ENCODE measurements around the gene MSTO1. TPM values are rescaled to one million over a fixed set of nuclear protein-coding genes. Genes with fewer than 3 reads are reported as not detected.

MSTO1 gene
- polyA plus RNA-seq, 3 donors: 3.8 to 17.4 (median 4.8) TPM

DNA sequence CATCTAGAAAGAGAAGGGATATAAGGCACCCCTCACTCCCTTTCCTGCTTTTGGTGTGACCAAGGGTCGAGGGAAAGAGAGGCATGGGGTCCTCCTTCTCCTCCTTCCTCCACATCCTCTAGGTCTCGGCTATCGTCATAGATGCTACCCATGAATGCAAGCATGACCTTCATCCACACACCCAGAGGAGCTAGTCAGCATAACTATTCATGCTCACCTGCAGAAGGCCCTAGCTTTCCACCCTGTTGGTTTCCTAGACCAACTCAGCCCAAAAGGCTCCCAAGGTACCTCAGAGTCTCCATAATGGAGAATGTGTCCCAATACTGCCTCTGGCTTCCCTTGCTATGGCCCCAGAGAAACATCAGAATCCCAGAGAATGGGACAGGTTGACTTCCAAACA is 33.2 kb downstream of the MSTO1 start:
- Mint-ChIP-seq H3K4me1 (peaks cover 20% of the 10 kb centered on the region), H3K27me3 (ENCODE audit: low read depth in 3 of 3) (peaks cover 2 to 7% (median 3%) of the 10 kb centered on the region in 3 donors), H3K27ac (no peak overlapping the region), H3K36me3 (no peaks in the 10 kb centered on the region), H3K4me3 (no peak overlapping the region), H3K9me3 (peaks cover 16 to 37% (median 26%) of the 10 kb centered on the region in 7 donors)
- WGBS (ENCODE audit: insufficient coverage): 86% methylated on average over 2 of the region's 3 CpGs
- intact Hi-C loops (cut with micrococcal nuclease): no loop called here
- H3K36me3 ChIP-seq (replicated peaks in 1 of 2; ENCODE audit: control insufficient read depth in 1 of 2, insufficient read depth in 2 of 2, low read length in 2 of 2): no peaks in the 10 kb centered on the region
- no peak overlapping the region for H3K27ac ChIP-seq (ENCODE audit: low read depth in 1 of 2, low read length in 2 of 2)
- TF ChIP-seq, protein P1, sequence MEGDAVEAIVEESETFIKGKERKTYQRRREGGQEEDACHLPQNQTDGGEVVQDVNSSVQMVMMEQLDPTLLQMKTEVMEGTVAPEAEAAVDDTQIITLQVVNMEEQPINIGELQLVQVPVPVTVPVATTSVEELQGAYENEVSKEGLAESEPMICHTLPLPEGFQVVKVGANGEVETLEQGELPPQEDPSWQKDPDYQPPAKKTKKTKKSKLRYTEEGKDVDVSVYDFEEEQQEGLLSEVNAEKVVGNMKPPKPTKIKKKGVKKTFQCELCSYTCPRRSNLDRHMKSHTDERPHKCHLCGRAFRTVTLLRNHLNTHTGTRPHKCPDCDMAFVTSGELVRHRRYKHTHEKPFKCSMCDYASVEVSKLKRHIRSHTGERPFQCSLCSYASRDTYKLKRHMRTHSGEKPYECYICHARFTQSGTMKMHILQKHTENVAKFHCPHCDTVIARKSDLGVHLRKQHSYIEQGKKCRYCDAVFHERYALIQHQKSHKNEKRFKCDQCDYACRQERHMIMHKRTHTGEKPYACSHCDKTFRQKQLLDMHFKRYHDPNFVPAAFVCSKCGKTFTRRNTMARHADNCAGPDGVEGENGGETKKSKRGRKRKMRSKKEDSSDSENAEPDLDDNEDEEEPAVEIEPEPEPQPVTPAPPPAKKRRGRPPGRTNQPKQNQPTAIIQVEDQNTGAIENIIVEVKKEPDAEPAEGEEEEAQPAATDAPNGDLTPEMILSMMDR (IDR thresholded peaks at IDR 0.05): no peak
- H3K4me2 ChIP-seq (replicated peaks; ENCODE audit: extremely low read depth, low read length, poor library complexity, severe bottlenecking): no peak overlapping the region
- H3K9me3 ChIP-seq (replicated peaks in 1 of 2; ENCODE audit: control insufficient read depth in 1 of 2, insufficient read depth in 1 of 2, low read length in 2 of 2): peaks cover 27 to 28% of the 10 kb centered on the region in 2 donors
- H3K4me1 ChIP-seq (ENCODE audit: control insufficient read depth in 1 of 2, insufficient read depth in 2 of 2, low read length in 2 of 2): peaks cover 21 to 25% of the 10 kb centered on the region in 2 donors
- no peak for DNase-seq
- H3K27me3 ChIP-seq (ENCODE audit: control insufficient read depth in 2 of 2, insufficient read depth in 2 of 2, low read length in 2 of 2): no peaks in the 10 kb centered on the region
- H2AFZ ChIP-seq (ENCODE audit: insufficient read depth, low read depth, low read length, poor library complexity, severe bottlenecking): no peak overlapping the region
- H3K4me3 ChIP-seq (replicated peaks in 1 of 3; ENCODE audit: low read depth in 2 of 3, low read length in 3 of 3): no peak overlapping the region
- H4K20me1 ChIP-seq (ENCODE audit: insufficient read depth, low read length): no peaks in the 10 kb centered on the region
- H3K79me2 ChIP-seq (ENCODE audit: insufficient read depth, low read length): no peaks in the 10 kb centered on the region
- H3K9ac ChIP-seq (ENCODE audit: insufficient read depth, low read length, poor library complexity, severe bottlenecking): no peak overlapping the region

DNA sequence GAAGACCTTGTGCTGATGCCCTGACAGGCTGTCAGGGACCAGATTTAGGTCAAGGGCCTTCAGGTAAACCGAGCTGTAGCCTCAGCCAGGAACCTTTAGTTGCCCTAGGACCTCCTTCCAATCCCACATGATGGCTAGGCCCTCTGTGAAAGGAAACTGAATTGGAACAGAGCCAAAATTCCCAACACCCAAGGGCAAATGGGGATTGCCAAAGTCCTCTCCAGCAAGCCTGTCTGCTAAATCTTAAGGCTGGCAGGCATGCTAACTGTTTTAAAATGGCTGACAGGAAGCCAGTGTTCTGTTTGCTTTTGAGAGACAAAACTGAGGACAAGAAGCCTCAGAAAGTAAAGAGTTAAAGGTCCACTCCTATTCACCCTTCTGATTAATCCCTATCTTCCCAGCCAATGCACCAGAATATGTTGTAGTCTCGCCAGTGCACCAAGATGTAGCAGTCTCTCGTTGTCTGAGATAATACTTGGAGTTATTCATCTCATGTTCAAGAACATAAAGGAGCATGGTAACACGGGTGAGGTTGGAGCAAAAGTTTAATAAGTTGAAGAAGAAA is 35.1 kb downstream of the MSTO1 start:
- peaks cover 38% of the 10 kb centered on the region for H3K4me1 Mint-ChIP-seq
- H3K4me3 Mint-ChIP-seq: no peak overlapping the region
- no peak overlapping the region for H3K4me3 ChIP-seq (replicated peaks in 1 of 3; ENCODE audit: low read depth in 2 of 3, low read length in 3 of 3)
- no peaks in the 10 kb centered on the region for H4K20me1 ChIP-seq (ENCODE audit: insufficient read depth, low read length)
- H2AFZ ChIP-seq (ENCODE audit: insufficient read depth, low read depth, low read length, poor library complexity, severe bottlenecking): no peak overlapping the region
- H3K36me3 Mint-ChIP-seq: no peaks in the 10 kb centered on the region
- no peaks in the 10 kb centered on the region for H3K36me3 ChIP-seq (replicated peaks in 1 of 2; ENCODE audit: control insufficient read depth in 1 of 2, insufficient read depth in 2 of 2, low read length in 2 of 2)
- H3K27me3 ChIP-seq (ENCODE audit: control insufficient read depth in 2 of 2, insufficient read depth in 2 of 2, low read length in 2 of 2): no peaks in the 10 kb centered on the region
- H3K79me2 ChIP-seq (ENCODE audit: insufficient read depth, low read length): no peaks in the 10 kb centered on the region
- WGBS (ENCODE audit: insufficient coverage): 92% methylated on average over 3 of the region's 4 CpGs
- peak overlapping the region in 1 of 7 donors; percentile 66 for H3K27ac Mint-ChIP-seq
- intact Hi-C loops (cut with micrococcal nuclease): no loop called here
- no peak for DNase-seq
- no peak overlapping the region for H3K27ac ChIP-seq (ENCODE audit: low read depth in 1 of 2, low read length in 2 of 2)
- H3K9ac ChIP-seq (ENCODE audit: insufficient read depth, low read length, poor library complexity, severe bottlenecking): no peak overlapping the region
- H3K27me3 Mint-ChIP-seq (ENCODE audit: low read depth in 3 of 3): peaks cover 3 to 6% (median 5%) of the 10 kb centered on the region in 3 donors
- H3K4me2 ChIP-seq (replicated peaks; ENCODE audit: extremely low read depth, low read length, poor library complexity, severe bottlenecking): no peak overlapping the region
- peaks cover 17 to 41% (median 30%) of the 10 kb centered on the region in 7 donors for H3K9me3 Mint-ChIP-seq
- H3K4me1 ChIP-seq (ENCODE audit: control insufficient read depth in 1 of 2, insufficient read depth in 2 of 2, low read length in 2 of 2): peaks cover 40 to 43% of the 10 kb centered on the region in 2 donors
- peaks cover 30 to 32% of the 10 kb centered on the region in 2 donors for H3K9me3 ChIP-seq (replicated peaks in 1 of 2; ENCODE audit: control insufficient read depth in 1 of 2, insufficient read depth in 1 of 2, low read length in 2 of 2)
- TF ChIP-seq, protein P1 (IDR thresholded peaks at IDR 0.05): no peak

All from CD14-positive monocyte (primary cell).